Measurements from ENCODE around the gene INSYN2B.
"Not testable (repeated sequence)": the region's sequence is repeated elsewhere in the genome, so short reads cannot be mapped to it uniquely, and the experiment has no call there.

Gene INSYN2B

DNA sequence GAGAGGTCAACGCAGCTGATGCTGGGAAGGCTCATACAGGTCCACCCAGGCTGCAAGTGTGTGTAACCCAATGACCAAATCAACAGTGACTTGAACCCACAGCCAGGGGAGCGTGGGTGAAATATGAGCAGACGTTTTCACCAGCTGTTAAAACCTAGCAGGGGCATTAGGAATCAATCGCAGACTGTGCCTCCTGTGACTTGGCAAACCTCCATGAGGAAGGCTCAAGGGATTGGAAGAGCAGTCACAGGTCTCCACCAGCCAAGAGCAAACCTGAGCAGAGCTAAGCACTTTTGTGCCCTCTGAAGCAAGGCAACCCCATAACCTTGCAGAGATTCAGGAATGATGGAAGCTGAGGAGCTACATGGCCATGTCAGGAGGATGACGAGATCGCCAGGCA lies 25.5 kb downstream of the INSYN2B start:
- Histone ChIP-seq H3K4me3 (ENCODE audit: low read length) (no peak overlapping the region), H3K4me1 (ENCODE audit: control insufficient read depth, insufficient read depth, low read length) (no peaks in the 10 kb centered on the region), H3K36me3 (ENCODE audit: control insufficient read depth, insufficient read depth, low read length) (no peaks in the 10 kb centered on the region), H3K9me3 (ENCODE audit: control insufficient read depth, insufficient read depth, low read length) (no peaks in the 10 kb centered on the region), H3K27me3 (ENCODE audit: control insufficient read depth, insufficient read depth, low read length) (no peaks in the 10 kb centered on the region), H3K27ac (ENCODE audit: low read length) (no peak overlapping the region)
- no peak for DNase-seq (ENCODE audit: low read depth, low spot score)
- WGBS (ENCODE audit: insufficient coverage, insufficient read length) = no CpG with 5 or more reads among the region's 6 CpGs

DNA sequence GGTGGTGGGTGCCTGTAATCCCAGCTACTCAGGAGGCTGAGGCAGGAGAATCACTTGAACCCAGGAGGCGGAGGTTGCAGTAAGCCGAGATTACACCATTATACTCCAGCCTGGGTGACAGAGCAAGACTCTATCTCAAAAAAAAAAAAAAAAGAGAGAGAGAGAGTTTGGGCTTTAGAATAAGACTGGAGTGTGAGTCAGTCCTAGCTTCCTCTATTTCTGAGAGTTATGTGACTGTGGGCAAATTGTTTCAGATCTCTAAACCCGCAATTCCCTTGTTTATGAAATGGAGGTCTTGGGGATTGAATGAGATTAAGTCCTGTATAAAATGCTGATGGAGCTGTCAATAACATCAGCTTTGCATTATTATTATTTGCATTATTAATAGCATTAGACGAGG lies 27.1 kb downstream of the INSYN2B start:
- H3K4me3 ChIP-seq (ENCODE audit: low read length); H3K9me3 ChIP-seq (ENCODE audit: control insufficient read depth, insufficient read depth, low read length); H3K4me1 ChIP-seq (ENCODE audit: control insufficient read depth, insufficient read depth, low read length); H3K27me3 ChIP-seq (ENCODE audit: control insufficient read depth, insufficient read depth, low read length); H3K36me3 ChIP-seq (ENCODE audit: control insufficient read depth, insufficient read depth, low read length); H3K27ac ChIP-seq (ENCODE audit: low read length); DNase-seq (ENCODE audit: low read depth, low spot score): not testable (repeated sequence)
- no CpG with 5 or more reads among the region's 4 CpGs for WGBS (ENCODE audit: insufficient coverage, insufficient read length)

DNA sequence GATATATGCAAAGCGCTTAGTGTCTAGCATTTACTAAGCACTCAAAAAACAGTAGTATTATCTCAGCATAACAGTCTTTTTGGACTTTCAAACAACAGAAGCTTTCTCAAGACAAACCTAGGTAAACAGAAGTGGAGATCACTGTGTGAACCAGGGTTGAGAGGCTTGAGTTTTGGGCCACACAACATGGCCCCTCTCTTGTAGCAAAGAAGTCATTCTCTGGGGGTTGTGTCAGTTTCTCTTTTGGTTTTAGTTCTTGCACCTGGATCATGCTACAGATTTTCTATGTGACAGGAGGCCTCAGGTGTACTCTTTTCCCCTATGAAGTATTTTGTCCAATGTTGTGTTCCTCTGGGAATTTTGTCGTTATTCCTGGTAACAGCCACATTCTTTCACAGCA lies 30.0 kb downstream of the INSYN2B start:
- Histone ChIP-seq H3K9me3 (ENCODE audit: control insufficient read depth, insufficient read depth, low read length) (no peaks in the 10 kb centered on the region), H3K4me3 (ENCODE audit: low read length) (no peak overlapping the region), H3K4me1 (ENCODE audit: control insufficient read depth, insufficient read depth, low read length) (0 out of 2 replicates have a peak, but pooled peaks cover 5% of the 10 kb centered on the region), H3K27ac (ENCODE audit: low read length) (no peak overlapping the region), H3K36me3 (ENCODE audit: control insufficient read depth, insufficient read depth, low read length) (no peaks in the 10 kb centered on the region), H3K27me3 (ENCODE audit: control insufficient read depth, insufficient read depth, low read length) (no peaks in the 10 kb centered on the region)
- WGBS (ENCODE audit: insufficient coverage, insufficient read length) = no CpG with 5 or more reads among the region's 2 CpGs
- no peak for DNase-seq (ENCODE audit: low read depth, low spot score)

DNA sequence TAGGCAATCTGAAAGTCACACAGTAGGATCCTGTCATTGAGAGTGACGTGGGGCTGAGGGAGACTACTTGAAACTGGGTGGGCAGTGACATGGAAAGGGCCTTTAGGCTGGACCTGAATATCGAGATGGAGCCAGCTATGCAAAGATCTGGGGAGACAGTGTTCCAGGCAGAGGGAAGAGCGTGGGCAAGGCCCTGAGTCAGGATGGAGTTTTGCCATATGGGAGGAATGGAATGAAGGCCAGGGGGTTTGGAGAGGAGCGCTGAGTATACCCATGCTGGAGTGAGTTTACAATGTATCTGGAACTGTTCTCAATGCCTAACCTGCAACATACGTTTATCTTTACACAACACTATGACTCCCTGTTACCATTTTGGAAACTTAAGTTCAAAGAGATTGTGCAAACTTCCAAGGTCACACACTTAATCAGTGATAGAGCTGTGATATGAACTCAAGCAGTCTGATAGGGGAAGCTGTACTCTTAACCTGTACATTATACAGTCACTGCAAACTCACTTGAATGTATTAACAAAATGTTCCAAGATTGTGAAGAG lies 33.5 kb downstream of the INSYN2B start:
- no peak overlapping the region for H3K27ac ChIP-seq (ENCODE audit: low read length)
- 0 out of 2 replicates have a peak, but pooled peaks cover 5% of the 10 kb centered on the region for H3K4me1 ChIP-seq (ENCODE audit: control insufficient read depth, insufficient read depth, low read length)
- no peaks in the 10 kb centered on the region for H3K27me3 ChIP-seq (ENCODE audit: control insufficient read depth, insufficient read depth, low read length)
- H3K9me3 ChIP-seq (ENCODE audit: control insufficient read depth, insufficient read depth, low read length) = no peaks in the 10 kb centered on the region
- H3K36me3 ChIP-seq (ENCODE audit: control insufficient read depth, insufficient read depth, low read length) = no peaks in the 10 kb centered on the region
- no CpG with 5 or more reads among the region's 5 CpGs for WGBS (ENCODE audit: insufficient coverage, insufficient read length)
- no peak overlapping the region for H3K4me3 ChIP-seq (ENCODE audit: low read length)
- no peak for DNase-seq (ENCODE audit: low read depth, low spot score)

DNA sequence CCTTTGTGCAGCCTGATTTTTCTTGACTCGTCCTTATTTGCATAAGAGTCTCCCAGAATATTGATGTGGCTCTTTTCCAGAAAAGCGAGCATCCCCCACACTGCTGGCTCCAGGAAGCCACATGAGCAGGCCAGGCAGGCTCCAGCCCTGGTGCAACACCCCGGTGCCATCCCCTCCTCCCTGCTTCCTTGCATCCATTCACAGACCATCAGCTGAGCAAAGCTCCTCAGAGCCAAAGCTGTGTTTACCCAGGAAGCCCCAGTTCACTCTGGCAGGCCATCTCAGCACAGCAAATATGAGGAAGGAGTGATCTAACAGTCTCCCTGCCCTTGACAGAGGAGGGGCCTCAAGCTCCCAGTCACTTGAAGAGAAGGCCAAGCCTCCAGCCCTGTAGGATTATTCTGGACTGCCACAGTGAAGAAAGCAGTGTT lies 34.4 kb downstream of the INSYN2B start:
- no peak for DNase-seq (ENCODE audit: low read depth, low spot score)
- no peak overlapping the region for H3K27ac ChIP-seq (ENCODE audit: low read length)

DNA sequence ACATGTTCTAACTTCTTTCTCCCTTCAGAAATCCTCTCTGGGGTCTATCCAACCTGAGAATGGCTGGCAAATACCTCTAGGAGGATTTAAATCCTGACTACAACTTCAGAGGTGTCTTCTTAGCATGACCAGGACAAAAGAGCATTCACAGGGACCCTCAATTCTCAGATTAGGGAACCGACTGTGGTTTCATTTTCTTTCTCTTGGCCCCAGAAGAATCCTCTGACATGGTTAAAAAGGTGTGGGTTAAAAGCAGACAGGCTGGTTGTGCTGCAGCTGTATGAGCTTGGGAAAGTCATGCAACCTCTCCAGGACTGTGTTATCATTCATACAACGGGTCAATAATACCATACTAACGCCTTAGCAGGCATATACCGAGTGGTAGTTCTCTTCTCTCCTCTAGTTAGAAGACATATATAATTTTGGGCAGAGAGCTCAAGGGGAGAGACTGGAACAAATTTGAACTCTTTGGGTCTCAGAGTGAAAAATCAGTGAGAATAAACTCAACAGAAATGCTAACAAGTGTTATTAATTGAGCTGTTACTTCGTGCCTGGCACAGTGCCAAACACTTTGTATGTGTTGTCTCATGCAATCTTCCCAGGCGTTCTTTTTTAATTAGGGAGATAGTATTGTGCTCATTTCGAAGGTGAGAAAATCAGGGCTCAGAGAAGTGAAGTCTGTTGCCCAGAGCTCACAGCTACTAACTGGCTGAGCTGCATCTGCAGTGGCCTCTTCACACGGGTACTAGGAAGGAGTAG lies 35.2 kb downstream of the INSYN2B start:
- WGBS (ENCODE audit: insufficient coverage, insufficient read length) = no CpG with 5 or more reads among the region's 8 CpGs
- Histone ChIP-seq H3K27me3 (ENCODE audit: control insufficient read depth, insufficient read depth, low read length) (no peaks in the 10 kb centered on the region), H3K36me3 (ENCODE audit: control insufficient read depth, insufficient read depth, low read length) (no peaks in the 10 kb centered on the region), H3K4me3 (ENCODE audit: low read length) (no peak overlapping the region), H3K27ac (ENCODE audit: low read length) (no peak overlapping the region), H3K4me1 (ENCODE audit: control insufficient read depth, insufficient read depth, low read length) (0 out of 2 replicates have a peak, but pooled peaks cover 5% of the 10 kb centered on the region), H3K9me3 (ENCODE audit: control insufficient read depth, insufficient read depth, low read length) (no peaks in the 10 kb centered on the region)
- no peak for DNase-seq (ENCODE audit: low read depth, low spot score)

More for the DNA sequence above, 34.4 kb downstream of the INSYN2B start:
- Histone ChIP-seq H3K9me3 (ENCODE audit: control insufficient read depth, insufficient read depth, low read length) (no peaks in the 10 kb centered on the region), H3K4me3 (ENCODE audit: low read length) (no peak overlapping the region), H3K4me1 (ENCODE audit: control insufficient read depth, insufficient read depth, low read length) (0 out of 2 replicates have a peak, but pooled peaks cover 5% of the 10 kb centered on the region), H3K36me3 (ENCODE audit: control insufficient read depth, insufficient read depth, low read length) (no peaks in the 10 kb centered on the region), H3K27me3 (ENCODE audit: control insufficient read depth, insufficient read depth, low read length) (no peaks in the 10 kb centered on the region)
- no CpG with 5 or more reads among the region's 3 CpGs for WGBS (ENCODE audit: insufficient coverage, insufficient read length)

DNA sequence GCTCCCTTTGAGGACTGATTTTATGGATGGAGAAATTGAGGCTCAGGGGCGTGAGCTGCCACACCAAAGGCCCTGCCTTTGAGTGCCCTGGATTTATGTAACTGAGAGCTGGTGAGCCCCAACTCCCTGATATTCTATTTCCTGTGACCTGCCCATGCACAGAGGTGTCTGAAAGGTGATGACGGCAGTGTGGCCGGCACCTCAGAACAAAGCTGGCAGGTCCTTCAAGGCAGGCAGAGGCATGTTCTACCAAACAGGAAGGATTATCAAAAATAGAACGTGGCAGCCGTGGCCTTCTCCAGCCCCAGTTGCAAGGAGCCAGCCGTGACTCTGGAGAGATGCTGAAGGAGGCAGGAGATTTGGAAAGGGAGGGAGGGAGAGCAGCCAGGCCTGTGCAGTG lies 36.2 kb downstream of the INSYN2B start:
- no CpG with 5 or more reads among the region's 6 CpGs for WGBS (ENCODE audit: insufficient coverage, insufficient read length)
- Histone ChIP-seq H3K4me3 (ENCODE audit: low read length) (no peak overlapping the region), H3K9me3 (ENCODE audit: control insufficient read depth, insufficient read depth, low read length) (no peaks in the 10 kb centered on the region), H3K4me1 (ENCODE audit: control insufficient read depth, insufficient read depth, low read length) (0 out of 2 replicates have a peak, but pooled peaks cover 5% of the 10 kb centered on the region), H3K27me3 (ENCODE audit: control insufficient read depth, insufficient read depth, low read length) (no peaks in the 10 kb centered on the region), H3K36me3 (ENCODE audit: control insufficient read depth, insufficient read depth, low read length) (no peaks in the 10 kb centered on the region), H3K27ac (ENCODE audit: low read length) (no peak overlapping the region)
- no peak for DNase-seq (ENCODE audit: low read depth, low spot score)

DNA sequence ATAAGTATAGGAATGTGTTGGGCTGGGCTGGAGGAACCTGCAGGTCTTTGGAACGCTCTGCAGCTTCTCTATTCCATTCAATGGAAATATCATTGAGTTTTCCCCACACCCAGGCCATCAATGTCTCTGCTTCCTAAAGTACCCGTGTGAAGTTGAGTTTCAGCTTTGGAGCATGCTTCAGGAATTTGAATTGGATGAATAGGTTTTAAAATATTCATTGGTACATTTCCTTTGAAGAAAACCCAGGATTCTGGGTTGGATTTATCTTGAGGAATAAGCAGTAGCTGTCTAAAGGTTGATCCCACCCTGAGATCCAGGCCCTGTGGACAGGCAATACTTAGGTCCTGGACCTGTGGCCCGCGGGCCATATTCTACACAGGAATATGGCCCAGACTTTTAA lies 37.3 kb downstream of the INSYN2B start:
- WGBS (ENCODE audit: insufficient coverage, insufficient read length) = no CpG with 5 or more reads among the region's 4 CpGs
- Histone ChIP-seq H3K27me3 (ENCODE audit: control insufficient read depth, insufficient read depth, low read length) (no peaks in the 10 kb centered on the region), H3K36me3 (ENCODE audit: control insufficient read depth, insufficient read depth, low read length) (no peaks in the 10 kb centered on the region), H3K4me1 (ENCODE audit: control insufficient read depth, insufficient read depth, low read length) (0 out of 2 replicates have a peak, but pooled peaks cover 5% of the 10 kb centered on the region), H3K9me3 (ENCODE audit: control insufficient read depth, insufficient read depth, low read length) (no peaks in the 10 kb centered on the region), H3K27ac (ENCODE audit: low read length) (no peak overlapping the region), H3K4me3 (ENCODE audit: low read length) (no peak overlapping the region)
- DNase-seq (ENCODE audit: low read depth, low spot score) = no peak

DNA sequence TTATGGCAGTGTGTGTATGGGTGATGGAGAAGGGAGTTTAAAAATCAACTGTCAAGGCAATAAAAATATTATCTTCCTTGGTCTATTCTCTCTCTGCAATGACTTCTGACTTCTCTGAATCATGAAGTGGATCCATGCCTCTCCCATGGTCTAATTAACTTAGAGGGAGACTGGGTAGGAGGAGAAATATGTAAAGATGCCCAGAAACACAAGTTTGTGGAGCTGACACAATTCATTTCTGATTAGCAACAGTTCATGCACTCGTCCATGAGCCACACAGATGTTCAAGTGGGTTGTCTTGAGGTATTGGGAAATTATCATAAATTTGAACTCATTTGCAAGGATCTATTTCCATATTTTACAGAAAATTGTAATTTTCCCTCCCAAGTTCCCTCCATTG lies 38.1 kb downstream of the INSYN2B start:
- no peak overlapping the region for H3K27ac ChIP-seq (ENCODE audit: low read length)
- no CpG with 5 or more reads among the region's 1 CpG for WGBS (ENCODE audit: insufficient coverage, insufficient read length)
- DNase-seq (ENCODE audit: low read depth, low spot score) = no peak
- H3K9me3 ChIP-seq (ENCODE audit: control insufficient read depth, insufficient read depth, low read length) = no peaks in the 10 kb centered on the region
- H3K36me3 ChIP-seq (ENCODE audit: control insufficient read depth, insufficient read depth, low read length) = no peaks in the 10 kb centered on the region
- H3K4me1 ChIP-seq (ENCODE audit: control insufficient read depth, insufficient read depth, low read length) = 0 out of 2 replicates have a peak, but pooled peaks cover 3% of the 10 kb centered on the region
- H3K27me3 ChIP-seq (ENCODE audit: control insufficient read depth, insufficient read depth, low read length) = no peaks in the 10 kb centered on the region
- H3K4me3 ChIP-seq (ENCODE audit: low read length) = no peak overlapping the region

DNA sequence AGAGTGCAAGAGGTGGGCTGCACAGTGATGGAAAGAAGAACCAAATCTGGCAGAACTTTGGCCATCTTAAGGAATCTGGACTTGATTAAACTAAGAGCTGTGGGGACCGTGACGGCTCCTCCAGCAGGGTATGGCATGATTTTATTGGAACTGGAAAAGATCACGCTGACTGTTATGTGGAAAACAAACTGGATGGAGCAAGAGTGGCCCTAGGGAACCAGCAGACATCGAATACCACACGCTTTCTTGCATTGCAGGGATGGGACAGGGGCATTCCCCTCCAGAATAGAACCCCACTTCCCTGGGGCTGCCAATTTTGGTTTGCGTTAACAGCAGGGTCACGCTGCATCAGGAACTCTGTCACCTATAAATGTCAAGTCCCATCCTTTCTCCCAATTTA lies 38.8 kb downstream of the INSYN2B start:
- no CpG with 5 or more reads among the region's 7 CpGs for WGBS (ENCODE audit: insufficient coverage, insufficient read length)
- no peak overlapping the region for H3K27ac ChIP-seq (ENCODE audit: low read length)

More for the DNA sequence above, 38.8 kb downstream of the INSYN2B start:
- no peak for DNase-seq (ENCODE audit: low read depth, low spot score)
- H3K4me3 ChIP-seq (ENCODE audit: low read length) = no peak overlapping the region
- H3K27me3 ChIP-seq (ENCODE audit: control insufficient read depth, insufficient read depth, low read length) = no peaks in the 10 kb centered on the region
- 0 out of 2 replicates have a peak, but pooled peaks cover 3% of the 10 kb centered on the region for H3K4me1 ChIP-seq (ENCODE audit: control insufficient read depth, insufficient read depth, low read length)
- H3K36me3 ChIP-seq (ENCODE audit: control insufficient read depth, insufficient read depth, low read length) = no peaks in the 10 kb centered on the region
- no peaks in the 10 kb centered on the region for H3K9me3 ChIP-seq (ENCODE audit: control insufficient read depth, insufficient read depth, low read length)

All from iPS DF 6.9 (cell line).